AG10803 (cell line): ENCODE measurements around the gene NSG1.

Experiments
- DNase-seq: peaks from one replicate; pipeline ENCODE4 v3.0.0; 2010; ENCODE audit warnings: low read depth
- H3K4me3 ChIP-seq: 2 replicates; pipeline ENCODE4 v1.5.1; 2011; ENCODE audit warnings: mild to moderate bottlenecking, low read length, control low read depth
- TF ChIP-seq, protein P1 (sequence below): conservative IDR thresholded peaks from 2 replicates; pipeline ENCODE4 v1.5.1; 2011; ENCODE audit warnings: mild to moderate bottlenecking, low read length, control low read depth, inconsistent platforms

NSG1 gene

DNA sequence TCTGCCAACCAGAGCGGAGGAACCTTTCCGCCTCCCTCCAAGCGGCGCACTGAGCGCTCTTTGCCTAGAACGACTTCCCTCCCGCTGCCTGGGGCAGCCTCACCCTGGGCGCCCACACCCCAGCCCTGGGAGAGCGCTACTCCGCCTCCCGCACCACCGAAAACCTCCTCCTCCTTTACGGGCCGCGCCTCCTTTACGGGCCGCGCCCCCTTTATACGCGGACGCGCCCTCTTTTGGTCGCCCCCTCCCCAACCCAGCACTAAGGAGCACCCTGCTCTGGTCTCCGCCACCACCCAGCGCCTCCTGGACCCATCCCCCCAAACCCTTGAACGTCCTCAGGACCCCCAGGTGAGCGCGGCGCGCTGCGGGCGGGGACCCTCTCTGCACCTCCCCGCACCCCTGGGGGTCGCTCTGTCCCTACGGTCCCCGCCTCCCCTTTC is 586 bp upstream of the NSG1 start:
- TF ChIP-seq, protein P1, sequence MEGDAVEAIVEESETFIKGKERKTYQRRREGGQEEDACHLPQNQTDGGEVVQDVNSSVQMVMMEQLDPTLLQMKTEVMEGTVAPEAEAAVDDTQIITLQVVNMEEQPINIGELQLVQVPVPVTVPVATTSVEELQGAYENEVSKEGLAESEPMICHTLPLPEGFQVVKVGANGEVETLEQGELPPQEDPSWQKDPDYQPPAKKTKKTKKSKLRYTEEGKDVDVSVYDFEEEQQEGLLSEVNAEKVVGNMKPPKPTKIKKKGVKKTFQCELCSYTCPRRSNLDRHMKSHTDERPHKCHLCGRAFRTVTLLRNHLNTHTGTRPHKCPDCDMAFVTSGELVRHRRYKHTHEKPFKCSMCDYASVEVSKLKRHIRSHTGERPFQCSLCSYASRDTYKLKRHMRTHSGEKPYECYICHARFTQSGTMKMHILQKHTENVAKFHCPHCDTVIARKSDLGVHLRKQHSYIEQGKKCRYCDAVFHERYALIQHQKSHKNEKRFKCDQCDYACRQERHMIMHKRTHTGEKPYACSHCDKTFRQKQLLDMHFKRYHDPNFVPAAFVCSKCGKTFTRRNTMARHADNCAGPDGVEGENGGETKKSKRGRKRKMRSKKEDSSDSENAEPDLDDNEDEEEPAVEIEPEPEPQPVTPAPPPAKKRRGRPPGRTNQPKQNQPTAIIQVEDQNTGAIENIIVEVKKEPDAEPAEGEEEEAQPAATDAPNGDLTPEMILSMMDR = no peak
- peak overlapping the region; percentile 15; the same call in 1 of the 2 replicates for H3K4me3 ChIP-seq
- no peak for DNase-seq

DNA sequence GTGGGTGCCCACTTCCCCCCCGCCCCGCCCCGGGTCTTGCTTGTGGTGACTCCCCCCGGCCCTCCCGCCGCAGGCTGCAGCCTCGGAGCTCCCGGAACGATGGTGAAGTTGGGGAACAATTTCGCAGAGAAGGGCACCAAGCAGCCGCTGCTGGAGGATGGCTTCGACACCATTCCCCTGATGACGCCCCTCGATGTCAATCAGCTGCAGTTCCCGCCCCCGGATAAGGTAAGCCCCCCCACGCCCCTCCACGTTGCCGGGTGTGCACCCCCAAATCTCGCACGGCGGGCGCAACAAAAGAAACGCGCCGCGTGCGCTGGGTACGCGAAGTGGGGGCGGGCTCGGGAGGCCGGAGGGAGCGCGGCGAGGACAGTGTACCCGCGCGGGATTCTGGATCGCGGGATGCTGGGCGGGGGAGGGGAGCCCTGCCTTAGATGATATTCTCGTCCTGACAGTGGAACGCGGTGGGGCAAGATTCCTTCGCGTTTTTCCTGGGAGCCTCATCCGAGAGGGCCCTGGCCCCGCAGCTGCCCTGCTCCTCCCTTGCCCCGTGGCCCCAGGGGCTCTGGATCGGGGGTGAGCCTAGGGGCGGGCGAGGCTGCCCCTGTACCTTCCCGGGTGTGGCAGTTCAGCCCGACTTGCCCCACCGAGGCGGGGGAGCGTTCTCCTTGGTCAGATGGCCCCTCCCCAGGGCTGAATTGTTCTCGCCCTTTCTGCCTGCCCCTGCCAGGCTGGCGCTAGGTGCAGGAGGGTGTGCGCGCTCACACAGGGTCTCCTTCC is 819 bp downstream of the NSG1 start:
- no peak for DNase-seq
- TF ChIP-seq, protein P1 = no peak
- H3K4me3 ChIP-seq = no peak overlapping the region

DNA sequence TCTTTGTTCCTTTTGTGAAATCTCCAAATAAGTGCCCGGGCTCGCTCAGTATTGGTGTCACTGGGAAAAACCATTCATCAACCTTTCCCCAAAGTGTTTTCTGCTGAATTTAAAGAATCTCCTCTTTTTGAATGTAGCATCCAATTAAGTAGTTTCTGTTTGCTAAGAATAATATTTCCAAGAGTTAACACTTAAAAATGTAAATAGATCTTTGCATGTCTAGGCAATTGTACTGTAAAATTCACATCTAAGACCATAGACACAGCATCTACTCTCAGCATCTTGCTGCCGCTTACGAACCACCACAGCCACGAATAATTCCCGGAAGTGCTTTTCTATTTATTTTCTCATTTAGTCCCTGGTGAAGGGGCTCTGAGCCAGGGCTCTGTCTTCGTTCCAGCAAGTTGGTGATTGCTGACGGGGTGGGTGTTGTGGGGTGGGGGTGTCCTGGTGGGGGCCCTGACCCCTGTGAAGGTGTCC is 1.4 kb downstream of the NSG1 start:
- TF ChIP-seq, protein P1 = no peak
- no peak overlapping the region for H3K4me3 ChIP-seq
- DNase-seq = no peak

DNA sequence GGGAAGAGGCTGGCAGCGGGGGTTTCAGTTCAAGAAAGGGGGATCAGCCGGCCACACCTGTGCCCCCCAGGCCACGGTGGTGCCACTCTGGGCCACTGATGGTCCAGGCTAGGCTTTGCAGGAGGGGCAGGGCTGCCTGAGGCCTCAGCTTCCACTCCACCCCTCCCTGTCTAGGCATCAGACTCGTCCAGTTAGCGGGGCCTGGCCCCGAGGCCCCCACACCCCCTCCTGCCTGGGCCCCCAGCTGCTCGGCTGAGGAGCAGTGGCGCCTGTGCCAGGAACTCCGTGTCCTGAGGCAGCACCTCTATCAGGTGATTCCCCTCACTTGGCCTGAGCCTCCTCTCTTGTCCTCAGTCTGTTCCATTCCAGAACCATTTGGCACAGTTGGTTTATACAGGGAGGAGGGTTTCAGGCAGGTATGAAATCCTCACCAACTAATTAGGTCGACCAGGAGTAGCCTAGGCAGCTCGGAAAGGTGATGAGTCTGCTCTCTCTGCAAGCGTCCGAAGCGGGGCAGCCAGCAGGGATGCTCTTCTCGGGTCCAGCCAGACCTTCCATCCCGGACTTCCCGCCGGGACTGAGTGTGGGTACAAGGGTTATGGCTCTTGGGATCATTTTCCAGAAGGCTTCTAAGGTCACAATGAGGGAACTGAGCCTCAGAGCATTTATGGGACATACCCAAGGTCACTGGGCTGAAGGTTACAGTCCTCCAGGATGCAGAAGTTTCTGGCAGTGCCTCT is 2.1 kb downstream of the NSG1 start:
- no peak overlapping the region for H3K4me3 ChIP-seq
- DNase-seq = no peak
- TF ChIP-seq, protein P1 = no peak

DNA sequence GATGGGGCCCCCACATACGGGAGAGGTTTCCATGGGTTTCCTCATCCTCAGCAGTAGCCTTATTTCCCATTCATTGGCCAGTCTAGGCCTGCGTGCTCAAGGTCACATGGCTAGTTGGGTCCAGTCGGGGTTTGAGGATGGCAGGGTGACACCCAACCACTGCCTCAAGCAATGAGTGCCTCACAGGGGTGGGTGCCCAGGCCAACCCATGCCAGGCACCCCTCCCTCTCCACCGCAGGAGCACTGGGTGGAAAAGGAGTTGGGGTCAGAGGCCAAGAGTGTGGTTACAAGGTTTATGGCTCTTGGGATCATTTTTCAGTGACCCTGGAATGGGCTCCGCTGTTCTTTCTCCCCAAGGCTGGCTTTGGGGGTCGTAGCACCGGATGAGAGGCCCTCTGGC is 3.1 kb downstream of the NSG1 start:
- H3K4me3 ChIP-seq = no peak overlapping the region
- TF ChIP-seq, protein P1 = no peak
- DNase-seq = no peak

DNA sequence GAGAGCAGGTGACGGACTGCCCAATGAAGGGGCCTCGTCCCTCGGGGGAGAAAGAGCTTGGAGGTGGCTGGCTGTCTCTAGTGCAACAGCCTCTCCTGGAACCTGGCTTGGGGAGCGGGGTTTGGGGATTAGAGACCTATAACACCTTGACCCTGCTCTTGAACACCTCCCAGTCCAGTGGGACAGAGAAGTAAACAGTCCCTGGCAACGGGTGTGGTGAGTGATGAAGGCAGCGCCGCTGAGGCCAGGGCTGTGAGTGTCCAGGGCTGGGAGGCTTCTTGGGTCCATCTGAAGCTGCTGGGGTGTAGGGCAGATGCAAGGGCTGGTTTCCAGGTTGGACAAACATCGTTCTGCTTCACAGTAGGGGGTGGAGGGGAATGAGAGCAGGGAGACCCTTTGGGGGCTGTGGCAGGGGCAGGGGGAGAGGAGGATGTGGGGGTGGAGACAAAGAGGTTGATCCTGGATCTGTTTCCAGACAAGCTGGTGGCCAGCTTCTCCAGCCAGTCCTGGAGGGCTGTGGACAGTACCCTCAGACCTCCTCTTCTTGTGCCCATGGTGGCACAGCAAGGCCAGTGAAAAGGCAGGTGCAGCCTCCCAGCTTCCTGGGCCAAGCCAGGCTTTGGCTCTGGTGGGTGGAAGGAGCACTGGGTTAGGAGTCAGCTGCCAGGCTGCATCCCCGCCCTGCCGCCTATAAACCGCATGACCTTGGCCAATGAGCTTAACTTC is 3.8 kb downstream of the NSG1 start:
- no peak for DNase-seq
- TF ChIP-seq, protein P1 = no peak
- no peak overlapping the region for H3K4me3 ChIP-seq
